Upper lobe of left lung (tissue), 4 donors: ENCODE data around the gene GRK2.

Source experiments
- CTCF ChIP-seq, 6 experiments: fragments of 450-650 bp in 4 of 6; fragments of 200-600 bp in 2 of 6; sonication (generic) in 2 of 6; IDR thresholded peaks; one replicate each; pipeline ENCODE4 v1.5.1; 2016 to 2019; ENCODE audit warnings: antibody characterized with exemption in 6 of 6
- EP300 ChIP-seq, 4 donors: sonication (generic); formaldehyde crosslinking; IDR thresholded peaks; one replicate each; pipeline ENCODE4 v1.5.1; 2017; ENCODE audit warnings: antibody characterized with exemption in 4 of 4, control low read depth in 2 of 4
- POLR2A ChIP-seq, 4 donors: fragments of 450-650 bp; IDR thresholded peaks; one replicate each; pipeline ENCODE4 v1.5.1; 2016 to 2017; ENCODE audit warnings: antibody characterized with exemption in 4 of 4, mild to moderate bottlenecking in 2 of 4
- POLR2AphosphoS5 ChIP-seq, 2 donors: sonication (generic); formaldehyde crosslinking; IDR thresholded peaks; one replicate each; pipeline ENCODE4 v1.5.1; 2017; ENCODE audit warnings: antibody characterized with exemption in 2 of 2

- TF ChIP-seq CTCF (IDR thresholded peaks at IDR 0.05) (peak; percentile 83 to 100 (median 98)), POLR2AphosphoS5 (IDR thresholded peaks at IDR 0.05) (peak in 1 of 2 donors; percentile 56), POLR2A (IDR thresholded peaks at IDR 0.05) (peak in 3 of 4 donors; percentile 33 to 76 (median 54)), EP300 (IDR thresholded peaks at IDR 0.05) (no peak)
These were observed 51.1 kb downstream of the GRK2 start for GRCh38 chr11:67317205-67317887.
